OCI-LY7 (cell line): ENCODE data around the gene ACVR1.

Experiments
- EZH2phosphoT487 ChIP-seq: fragments of 200-600 bp; sonication (generic); IDR thresholded peaks from 2 replicates; pipeline ENCODE4 v1.6.1; 2018; ENCODE audit warnings: low read depth, borderline replicate concordance, mild to moderate bottlenecking, mixed run types, antibody characterized with exemption, low read length, moderate library complexity, mixed read lengths
- TF ChIP-seq, protein P1 (sequence below): fragments of 200-600 bp; sonication (generic); conservative IDR thresholded peaks from 2 replicates; pipeline ENCODE4 v1.5.1; 2014; ENCODE audit warnings: mild to moderate bottlenecking, antibody characterized with exemption, low read length, moderate library complexity, mixed read lengths

DNA sequence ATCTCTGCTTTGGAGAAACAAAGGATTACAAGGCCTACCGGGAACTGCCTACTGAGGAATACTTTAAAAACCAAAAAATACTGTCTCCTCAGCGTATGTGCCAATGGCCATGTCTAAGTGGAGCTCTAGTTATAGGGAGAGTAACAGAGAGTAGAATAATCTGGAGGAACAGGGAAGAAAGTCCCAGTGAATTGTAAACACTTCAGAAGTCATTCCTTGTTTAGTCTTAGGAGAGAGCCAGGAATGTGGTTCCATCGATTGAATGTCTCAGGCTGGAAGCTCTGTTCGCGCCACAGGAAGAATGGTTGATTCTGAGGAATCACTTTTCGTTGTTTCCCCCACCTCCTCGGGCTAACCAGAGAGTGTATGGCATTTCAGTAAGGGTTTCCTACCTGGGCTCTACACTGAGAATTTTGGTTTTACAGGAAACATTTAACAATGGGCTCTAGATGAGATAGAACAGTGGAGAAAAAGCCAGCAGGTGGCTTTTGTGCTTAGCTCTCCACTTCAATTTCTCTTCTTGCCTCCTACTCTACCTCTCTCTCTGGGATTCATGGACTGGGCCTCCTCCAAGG lies 88.7 kb downstream of the ACVR1 start:
- TF ChIP-seq, protein P1, sequence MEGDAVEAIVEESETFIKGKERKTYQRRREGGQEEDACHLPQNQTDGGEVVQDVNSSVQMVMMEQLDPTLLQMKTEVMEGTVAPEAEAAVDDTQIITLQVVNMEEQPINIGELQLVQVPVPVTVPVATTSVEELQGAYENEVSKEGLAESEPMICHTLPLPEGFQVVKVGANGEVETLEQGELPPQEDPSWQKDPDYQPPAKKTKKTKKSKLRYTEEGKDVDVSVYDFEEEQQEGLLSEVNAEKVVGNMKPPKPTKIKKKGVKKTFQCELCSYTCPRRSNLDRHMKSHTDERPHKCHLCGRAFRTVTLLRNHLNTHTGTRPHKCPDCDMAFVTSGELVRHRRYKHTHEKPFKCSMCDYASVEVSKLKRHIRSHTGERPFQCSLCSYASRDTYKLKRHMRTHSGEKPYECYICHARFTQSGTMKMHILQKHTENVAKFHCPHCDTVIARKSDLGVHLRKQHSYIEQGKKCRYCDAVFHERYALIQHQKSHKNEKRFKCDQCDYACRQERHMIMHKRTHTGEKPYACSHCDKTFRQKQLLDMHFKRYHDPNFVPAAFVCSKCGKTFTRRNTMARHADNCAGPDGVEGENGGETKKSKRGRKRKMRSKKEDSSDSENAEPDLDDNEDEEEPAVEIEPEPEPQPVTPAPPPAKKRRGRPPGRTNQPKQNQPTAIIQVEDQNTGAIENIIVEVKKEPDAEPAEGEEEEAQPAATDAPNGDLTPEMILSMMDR: no peak
- TF ChIP-seq EZH2phosphoT487: no peak
